HG03139 (cell line): ENCODE measurements around the gene EFNA2.
A peak's percentile ranks its signal among the peaks of the same experiment; 100 is the strongest.

Experiments
- ATAC-seq: cut with Tn5 transposase; IDR thresholded peaks from one replicate; pipeline ENCODE4 v1.9.1; 2021; ENCODE audit not compliant: unreplicated experiment

EFNA2 gene

GRCh38 chr19:1248786-1249297 lies 36.8 kb upstream of the EFNA2 start:
- ATAC-seq = peak; percentile 20

GRCh38 chr19:1249298-1249989 lies 36.2 kb upstream of the EFNA2 start:
- ATAC-seq = peak; percentile 40

- ATAC-seq = no peak
Observed at GRCh38 chr19:1249990-1250436, 35.7 kb upstream of the EFNA2 start.

- ATAC-seq = no peak
Observed at GRCh38 chr19:1250437-1251260, 35.0 kb upstream of the EFNA2 start.

GRCh38 chr19:1251330-1252220 lies 34.1 kb upstream of the EFNA2 start:
- no peak for ATAC-seq

GRCh38 chr19:1252221-1252820 lies 33.4 kb upstream of the EFNA2 start:
- ATAC-seq = no peak

GRCh38 chr19:1252821-1253513 lies 32.7 kb upstream of the EFNA2 start:
- no peak for ATAC-seq

GRCh38 chr19:1253514-1254080 lies 32.1 kb upstream of the EFNA2 start:
- ATAC-seq = no peak

- no peak for ATAC-seq
Observed at GRCh38 chr19:1254081-1254527, 31.6 kb upstream of the EFNA2 start.

GRCh38 chr19:1254530-1255185 lies 31.0 kb upstream of the EFNA2 start:
- ATAC-seq = no peak

- ATAC-seq = no peak
Observed at GRCh38 chr19:1255186-1256161, 30.2 kb upstream of the EFNA2 start.

- no peak for ATAC-seq
Observed at GRCh38 chr19:1256646-1257474, 28.8 kb upstream of the EFNA2 start.

GRCh38 chr19:1257475-1258162 lies 28.1 kb upstream of the EFNA2 start:
- ATAC-seq = no peak

GRCh38 chr19:1258163-1258492 lies 27.5 kb upstream of the EFNA2 start:
- ATAC-seq = no peak

GRCh38 chr19:1258707-1259205 lies 26.9 kb upstream of the EFNA2 start:
- no peak for ATAC-seq

GRCh38 chr19:1259206-1259875 lies 26.3 kb upstream of the EFNA2 start:
- peak; percentile 34 for ATAC-seq
